HL-60/S4 treated with retinoic acid at 250 ng/mL for 4 days and 3 days (cell line): ENCODE results near the gene CUEDC1.

Experiments used
- in situ Hi-C: fragments of 300-500 bp; cut with MboI; formaldehyde crosslinking; loops from 2 replicates; pipeline ENCODE4 v1.7.0; 2022; ENCODE audit warnings: low sequenced_read_pairs

CUEDC1 gene

DNA sequence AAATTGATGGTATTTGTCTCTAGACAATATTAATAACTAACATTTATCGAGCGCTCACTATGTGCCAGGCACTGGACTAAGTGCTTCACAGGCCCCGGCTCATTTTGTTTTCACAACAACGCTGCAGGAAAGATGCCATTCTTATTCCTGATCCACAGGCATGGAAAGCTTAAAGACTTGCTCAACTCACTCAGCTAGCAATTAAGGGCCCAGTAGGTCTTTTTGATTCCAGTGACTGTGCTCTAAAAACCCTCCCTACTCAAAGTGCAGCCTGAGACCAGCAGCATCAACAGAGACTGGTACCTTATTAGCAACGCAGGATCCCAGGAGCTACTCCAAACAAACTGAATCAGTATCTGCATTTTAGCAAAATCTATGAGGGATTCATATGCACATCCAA lies 35.3 kb downstream of the CUEDC1 start:
- in situ Hi-C loops = no loop called here

DNA sequence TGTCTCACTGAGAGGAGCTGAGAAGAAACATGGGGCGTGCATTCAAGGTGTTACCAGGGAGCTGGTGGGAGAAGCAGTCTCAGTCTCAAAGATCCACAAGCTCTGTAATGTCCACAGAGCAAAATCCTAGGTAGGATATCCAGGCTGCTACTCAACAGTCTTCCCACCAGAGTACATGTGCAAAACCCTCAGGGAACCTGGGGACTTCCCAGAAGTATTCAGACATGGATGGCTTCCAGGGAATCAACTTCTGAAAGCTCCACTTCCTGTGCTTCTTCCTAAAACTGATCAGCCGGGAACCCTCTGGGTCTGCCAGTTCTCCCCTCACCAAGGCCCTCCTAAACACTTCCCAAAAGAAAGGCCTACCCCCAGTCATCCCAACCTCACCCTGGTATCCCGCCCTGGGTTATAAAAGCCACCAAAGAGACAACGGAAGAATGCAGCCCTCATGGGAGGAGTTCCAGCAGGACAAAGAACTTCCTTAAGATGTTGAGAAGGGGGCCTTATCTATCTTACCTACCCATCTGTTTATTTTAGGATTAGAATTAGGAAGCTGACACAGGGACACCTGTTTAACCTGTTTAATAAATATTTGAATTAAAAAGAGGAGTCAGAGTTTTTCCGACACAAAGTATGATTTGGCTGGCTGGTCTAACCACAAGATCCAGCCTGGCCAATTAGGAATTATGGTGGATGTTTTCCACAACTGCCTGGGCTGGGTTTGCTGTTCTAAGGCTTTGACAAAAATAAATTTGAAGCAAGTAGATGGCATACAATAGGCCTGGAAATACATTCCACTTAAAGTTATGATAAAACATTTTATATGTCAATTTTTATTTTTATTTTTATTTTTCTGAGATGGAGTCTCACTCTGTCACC lies 37.0 kb downstream of the CUEDC1 start:
- in situ Hi-C loops = no loop called here

DNA sequence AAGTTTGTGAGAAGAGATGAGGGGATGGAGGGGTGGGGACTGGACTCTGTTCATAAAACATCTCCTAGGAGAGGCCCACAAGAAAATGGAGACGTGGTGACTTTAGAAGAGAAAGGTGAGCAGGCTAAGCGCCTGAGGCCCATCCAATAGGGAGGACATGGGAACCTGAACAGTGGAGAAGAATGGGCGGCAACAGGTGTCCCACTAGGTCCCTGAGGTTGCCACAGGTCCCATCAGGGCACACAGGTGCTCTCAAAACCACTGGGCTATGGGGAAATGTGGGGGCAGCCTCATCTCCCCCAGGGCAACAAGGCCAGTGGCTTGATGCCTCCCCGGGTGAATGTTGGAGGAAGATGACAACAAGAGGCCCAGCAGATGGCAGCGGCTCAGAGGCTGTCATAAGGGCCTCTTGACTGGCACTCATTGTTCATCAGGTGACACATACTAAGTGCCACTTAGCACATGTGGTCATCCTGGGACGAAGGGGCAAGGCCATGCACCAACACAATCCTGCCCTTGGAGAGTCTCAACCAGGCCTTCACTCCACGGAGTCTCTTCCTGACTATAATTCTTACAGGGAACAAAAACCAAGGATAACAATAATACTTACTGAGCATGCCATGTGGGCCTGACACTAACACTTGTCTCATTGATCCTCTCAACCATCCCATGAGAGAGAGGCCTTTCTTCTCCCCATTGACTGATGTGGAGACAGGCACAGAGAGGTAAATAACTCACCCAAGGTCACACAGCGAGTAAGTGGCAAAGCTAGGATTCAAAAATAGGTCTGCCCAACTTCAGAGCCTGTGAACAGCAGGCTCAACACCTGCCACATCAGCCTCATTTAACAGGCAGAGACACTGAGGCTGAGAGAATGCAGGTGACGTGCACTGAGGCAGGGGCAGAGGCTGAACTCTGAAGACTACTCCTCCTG lies 38.0 kb downstream of the CUEDC1 start:
- in situ Hi-C loops = no loop called here

DNA sequence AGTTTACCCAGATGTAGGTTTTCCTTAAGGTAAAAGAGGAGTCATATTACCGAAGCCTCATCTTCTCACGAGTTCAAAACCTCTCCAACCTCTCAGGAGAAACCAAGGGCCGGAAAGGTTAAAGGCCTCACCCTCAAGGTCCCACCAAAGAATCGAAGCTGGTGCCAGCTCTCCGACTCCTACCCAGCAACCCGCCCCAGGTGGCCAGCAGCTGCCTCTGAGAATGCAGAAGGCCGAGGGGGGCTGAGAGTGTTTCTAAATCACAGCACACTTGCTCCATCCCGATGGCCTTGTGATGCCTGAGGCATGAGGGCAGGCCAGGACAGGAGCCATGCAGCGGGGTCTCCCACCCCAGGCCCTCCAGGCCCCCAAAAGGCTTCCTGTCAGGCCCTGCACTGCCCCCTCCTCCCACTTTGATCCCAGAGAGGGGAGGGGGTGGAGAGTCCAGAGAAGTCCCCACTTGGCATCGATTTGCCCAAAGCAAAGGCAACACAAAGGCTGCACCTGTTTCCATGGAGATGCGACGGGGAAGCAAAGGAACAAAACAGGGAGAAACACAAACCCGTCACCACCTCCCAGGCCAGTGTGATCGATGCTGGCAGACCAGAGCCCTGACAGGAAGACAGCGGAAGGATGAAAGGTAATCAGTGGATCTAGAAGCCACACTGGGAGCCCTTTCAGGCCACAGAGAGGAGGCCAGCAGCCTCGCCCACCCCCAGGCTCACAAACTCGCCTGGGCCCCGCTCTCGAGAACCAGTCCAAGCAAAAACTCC lies 39.0 kb downstream of the CUEDC1 start:
- in situ Hi-C loops = no loop called here

DNA sequence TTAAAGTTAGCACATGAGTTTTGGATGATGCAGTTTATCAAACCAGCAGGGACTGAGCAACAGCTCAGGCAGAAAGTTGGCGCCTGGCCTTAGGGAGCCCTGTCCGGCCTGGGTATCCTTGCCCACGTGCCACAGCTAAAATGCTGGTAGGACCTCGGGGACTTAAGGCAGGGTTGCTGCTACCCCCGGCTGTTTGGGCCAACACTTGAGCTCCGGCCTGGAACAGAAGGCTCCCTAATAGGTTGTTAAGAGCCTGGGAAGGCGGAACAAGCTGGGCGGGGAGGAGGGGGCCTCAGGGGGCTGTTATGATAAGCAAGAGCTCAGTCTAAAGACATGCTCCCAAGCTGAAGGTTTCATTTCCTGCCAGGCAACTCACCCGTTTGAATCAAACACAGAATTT lies 39.7 kb downstream of the CUEDC1 start:
- in situ Hi-C loops = no loop called here

DNA sequence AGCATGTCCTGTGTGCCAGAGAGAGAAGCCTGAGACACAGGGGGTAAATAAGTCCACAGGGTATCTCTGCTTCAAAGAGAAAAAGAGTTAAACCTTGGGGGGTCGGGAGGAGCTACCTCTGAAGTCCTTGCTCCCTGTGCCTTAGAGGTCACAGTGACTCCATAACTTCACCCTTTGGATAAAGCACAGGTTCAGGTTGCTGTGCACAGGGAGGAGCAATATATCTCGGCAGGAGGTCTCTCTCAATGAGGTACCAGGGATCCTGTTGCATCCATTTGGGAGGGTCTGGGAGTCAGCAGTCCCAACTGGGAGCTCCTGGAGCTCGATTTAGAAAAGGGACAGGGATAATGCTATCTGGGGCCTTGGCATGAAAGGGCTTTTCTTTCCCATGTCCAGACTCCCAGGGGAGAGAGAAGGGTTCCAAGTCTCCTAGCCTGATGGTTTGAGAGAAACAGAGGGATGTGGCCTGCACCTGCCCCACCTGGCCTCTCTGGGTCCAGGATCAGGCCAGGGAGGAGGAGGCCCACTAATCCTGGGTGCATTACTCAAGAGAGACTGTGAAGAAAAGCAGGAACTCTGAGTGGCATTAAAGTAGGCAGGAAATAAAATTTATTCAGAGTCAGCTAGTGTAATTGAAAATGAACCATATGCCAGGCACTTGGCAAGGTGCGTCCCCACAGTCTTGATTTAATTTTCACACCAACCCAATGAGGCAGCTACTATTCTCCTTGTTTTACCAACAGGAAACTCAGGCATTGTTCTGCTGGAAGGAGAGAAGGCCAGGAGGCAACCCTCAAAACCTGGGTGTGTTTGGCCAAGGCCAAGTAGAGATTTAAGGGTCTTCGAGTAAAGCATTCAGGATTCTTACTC lies 40.7 kb downstream of the CUEDC1 start:
- in situ Hi-C loops = no loop called here

DNA sequence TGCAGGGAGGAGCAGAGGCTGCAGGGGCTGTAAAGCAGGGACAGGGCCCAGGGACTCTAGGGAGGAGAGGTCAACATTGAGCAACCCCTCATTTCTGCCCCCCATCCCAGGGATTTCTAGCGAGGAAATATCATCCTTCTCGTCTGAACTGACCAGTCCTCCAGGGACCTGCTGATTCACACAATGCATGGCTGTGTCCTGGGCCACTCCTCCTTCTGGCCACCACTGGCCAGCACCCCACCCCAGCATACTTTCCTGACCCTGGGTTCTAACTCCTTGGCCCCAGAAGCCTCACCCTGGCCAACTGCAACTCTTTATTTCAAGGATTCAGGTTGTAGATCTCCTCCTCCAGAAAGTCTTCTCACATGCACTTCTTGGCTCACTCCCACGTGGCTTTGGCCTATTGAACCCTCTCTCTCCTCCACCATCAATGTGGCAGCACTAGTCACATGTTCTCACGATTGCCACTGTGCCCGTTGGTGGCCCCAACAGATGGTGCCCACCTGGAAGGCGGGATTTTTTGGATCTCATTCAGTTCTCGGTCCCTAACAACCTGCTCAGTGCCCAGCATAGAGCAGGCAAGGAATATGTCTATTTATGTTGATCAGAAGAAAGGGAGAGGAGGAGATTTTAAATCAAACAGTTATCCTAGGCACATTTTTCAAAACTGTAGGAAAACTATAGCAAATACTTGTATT lies 41.5 kb downstream of the CUEDC1 start:
- in situ Hi-C loops = no loop called here

DNA sequence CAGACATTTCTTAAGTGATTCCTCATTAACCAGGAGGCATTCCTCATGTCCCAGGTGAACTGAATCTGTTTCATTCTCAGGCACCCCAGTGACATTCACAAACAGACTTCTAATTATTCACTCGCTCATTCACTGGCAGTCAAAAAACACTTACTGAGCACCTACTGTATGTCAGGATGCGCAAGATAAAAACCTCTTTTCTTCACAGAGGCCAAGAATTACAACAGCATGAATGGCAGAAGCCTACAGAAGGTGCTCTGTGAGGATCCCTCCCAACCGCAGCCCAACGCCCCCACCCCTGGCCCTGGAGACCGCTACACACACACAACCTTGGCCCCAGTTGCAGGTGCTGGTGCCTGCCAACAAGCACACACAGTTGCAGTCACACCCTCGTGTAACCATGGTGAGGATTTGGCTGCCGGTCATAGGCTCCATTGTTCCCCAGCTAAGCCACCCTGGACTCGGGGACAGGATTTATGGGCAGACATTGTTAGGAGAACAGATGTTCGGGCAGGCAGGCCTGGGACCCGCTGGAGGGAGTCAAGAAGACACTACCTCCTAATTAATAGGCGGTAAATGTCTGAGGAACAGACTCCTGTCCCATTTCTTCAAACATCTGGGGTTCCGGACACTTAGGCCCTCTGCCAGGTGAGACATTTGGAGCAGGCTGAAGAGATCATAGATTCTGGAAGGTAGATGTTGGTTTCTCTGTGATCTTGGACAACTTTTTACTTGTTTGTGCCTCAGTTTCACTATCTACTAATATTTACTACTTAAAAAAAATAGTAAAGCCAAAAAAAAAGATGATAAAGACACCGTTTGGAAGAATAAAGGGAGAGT lies 43.2 kb downstream of the CUEDC1 start:
- in situ Hi-C loops = no loop called here

DNA sequence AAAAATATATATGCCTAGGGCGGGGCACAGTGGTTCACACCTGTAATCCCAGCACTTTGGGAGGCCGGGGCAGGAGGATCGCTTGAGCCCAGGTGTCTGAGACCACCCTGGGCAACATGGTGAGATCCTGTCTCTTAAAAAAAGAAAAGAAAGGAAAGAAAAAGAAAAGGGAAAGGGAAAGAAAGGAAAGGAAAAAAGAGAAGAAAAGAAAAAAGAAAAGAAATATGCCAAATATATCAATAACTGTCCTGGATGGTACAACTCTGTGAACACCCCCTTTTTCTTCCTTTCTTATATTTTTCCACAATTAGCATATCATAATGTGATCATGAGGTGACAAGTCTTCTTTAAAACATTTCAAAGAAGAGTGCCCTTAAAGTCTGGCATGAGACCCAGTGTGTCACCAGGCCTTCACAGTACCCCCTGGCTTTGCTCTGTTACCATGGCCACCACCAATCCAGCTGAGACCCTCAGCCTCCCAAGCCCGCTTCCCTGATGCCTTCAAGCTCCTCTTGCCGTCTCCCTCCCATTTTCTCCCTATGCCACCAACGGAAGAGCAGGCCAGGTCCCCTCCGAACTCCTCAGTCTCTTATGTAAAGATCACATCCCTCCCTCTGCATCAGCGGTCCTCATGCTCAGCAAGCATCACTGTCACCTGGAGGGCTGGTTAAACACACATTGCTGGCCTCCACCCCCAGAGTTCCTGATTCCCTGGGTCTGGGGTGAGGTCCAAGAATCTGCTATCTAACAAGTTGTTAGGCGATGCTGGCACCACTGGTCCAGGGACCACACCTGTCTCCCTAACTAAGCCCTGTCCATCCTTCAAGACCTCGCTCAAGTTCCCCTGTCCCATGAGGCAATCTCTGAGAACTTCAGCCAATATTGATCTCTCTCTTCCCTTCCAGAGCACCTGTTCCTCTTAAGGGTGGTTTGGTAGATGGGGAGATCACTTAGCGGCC lies 44.5 kb downstream of the CUEDC1 start:
- in situ Hi-C loops = no loop called here

DNA sequence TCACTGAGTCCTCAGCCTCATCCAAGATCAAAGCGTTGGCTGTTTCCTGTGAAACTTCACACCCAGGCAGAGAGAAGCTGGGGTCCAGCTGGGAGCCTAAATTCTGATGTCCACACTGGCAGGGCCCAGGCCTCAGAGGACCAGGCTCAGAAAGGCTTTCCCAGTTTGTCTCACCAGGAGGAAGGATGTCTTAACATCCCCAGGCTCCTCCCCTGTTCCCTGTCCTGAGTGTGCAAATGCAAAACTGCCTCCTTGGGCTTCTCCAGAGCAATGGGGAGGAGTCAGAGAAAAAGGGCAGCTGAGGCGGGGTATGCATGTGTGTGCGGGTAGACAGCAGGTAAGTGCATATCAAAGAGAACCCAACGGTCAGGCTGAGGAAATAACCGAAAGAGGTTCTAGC lies 45.7 kb downstream of the CUEDC1 start:
- in situ Hi-C loops = no loop called here

DNA sequence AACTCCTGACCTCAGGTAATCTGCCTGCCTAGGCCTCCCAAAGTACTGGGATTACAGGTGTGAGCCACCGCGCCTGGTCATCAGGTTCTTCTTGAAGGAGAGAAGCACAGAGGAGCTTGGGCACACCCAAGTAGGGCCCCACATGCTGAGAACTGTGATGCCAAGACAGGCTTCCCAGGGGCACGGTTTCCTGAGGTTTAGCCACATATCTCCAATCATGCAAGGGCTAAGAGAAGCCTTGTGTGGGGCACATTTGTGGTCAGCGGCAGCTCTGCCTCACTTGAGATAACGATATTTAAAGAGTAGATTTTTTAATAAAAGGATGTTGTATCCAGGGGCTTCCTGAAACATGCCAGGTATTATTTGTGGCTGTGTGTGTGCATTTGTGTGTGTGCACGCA lies 46.9 kb downstream of the CUEDC1 start:
- in situ Hi-C loops = no loop called here

DNA sequence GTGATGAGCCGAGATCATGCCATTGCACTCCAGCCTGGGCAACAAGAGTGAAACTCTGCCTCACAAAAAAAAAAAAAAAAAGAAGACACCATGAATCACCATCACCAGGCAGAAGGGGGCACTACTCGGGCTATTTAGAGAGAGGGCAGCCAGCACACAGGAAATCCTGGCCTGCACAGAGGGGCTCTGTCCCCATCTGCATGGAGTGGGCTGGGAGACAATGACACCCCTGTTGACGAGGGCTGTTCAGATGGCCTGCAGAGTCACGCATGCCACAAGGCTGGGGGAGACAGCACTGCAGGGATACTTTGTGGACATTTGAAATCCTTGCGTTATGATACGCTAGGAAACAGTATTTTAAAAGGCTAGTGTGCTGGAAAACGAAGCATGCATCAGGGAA lies 48.3 kb downstream of the CUEDC1 start:
- in situ Hi-C loops = no loop called here

DNA sequence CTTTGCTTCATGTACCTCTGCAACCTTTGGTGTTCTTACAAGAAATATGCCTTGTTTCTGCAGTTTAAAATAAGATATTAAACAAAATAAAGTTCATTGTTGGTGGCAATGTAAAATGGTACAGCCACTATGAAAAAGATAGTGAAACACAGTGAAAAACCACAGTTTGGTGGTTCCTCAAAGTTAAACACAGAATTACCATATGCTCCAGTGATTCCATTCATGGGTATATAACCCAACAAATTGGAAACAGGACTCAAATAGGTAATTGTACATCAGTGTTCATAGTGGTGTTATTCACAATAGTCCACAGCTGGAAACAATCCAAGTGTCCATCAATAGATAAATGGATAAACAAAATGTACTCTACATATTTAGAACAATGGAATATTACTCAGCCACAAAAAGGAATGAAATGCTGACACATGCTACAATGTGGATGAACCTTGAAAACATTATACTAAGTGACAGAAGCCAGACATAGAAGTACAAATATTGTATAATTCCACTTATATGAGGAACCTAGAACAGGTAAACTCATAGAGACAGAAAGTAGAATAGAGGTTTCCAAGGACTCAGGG lies 49.2 kb downstream of the CUEDC1 start:
- in situ Hi-C loops = no loop called here

DNA sequence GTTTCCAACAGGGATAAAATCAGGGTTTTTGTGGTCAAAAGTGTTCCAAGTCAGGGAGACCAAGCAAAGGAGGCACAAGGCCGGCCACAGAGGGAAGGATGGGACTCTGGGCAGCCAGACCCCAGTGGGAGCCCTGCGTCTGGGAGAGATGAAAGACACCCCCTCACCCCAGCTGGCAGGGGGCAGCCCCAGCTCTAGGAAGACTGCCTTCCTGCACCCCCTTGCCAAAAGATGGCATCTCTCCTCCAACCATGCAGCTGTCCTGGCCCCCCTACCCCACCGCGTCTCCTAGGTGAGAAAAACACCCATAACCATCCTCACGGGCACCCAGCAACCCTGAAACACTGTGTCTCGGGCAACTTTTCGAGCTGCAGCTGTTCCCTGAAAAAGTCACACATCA lies 51.3 kb downstream of the CUEDC1 start:
- in situ Hi-C loops = no loop called here

DNA sequence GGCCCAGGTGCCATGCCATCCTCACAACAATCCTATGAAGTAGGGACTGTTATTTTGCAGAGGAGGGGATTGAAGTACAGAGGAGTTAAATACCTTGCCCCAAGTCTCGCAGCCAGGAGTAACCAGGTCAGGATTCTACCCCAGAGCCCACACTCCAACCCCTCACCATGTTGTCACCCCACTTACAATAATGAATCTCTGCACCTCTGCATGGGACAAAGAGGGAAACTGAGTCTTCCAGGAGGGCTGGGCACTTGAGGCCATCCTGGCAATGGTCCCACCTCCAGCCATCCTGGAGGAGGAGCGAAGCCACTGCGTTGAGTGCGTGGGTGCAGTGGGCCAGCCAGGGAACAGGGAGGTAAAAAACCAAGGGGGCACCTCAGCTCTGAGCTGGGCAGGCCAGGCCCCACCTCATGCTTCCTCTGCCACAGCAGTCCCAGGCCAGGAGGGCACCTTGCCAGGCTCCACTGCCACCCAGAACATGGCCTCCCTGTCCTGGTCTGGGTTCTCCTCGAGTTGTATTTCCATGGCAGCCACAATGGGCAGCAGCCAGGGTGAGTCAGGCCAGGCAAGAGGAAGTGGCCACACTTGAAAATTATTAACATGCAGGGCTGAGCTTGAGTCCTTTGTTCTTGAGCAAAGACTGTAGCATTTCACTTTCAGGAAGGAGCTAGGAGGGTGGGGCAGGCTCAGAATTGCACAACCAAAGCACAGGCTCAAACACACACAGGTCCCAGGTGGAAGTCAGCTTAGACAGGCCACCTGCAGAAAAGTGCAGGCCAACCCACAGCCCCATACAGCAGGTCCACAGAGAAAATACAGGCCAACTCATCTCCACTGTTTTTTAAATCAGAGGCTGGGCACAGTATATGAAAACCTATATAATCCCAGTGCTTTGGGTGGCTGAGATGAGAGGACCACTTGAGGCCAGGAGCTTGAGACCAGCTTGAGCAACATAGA lies 52.1 kb downstream of the CUEDC1 start:
- in situ Hi-C loops = no loop called here
